IMR-90 (cell line): ENCODE data around the gene FGD3.

Source experiments
- CEBPB ChIP-seq: IDR thresholded peaks from 2 replicates; pipeline ENCODE4 v1.6.1; 2012; ENCODE audit warnings: low read depth, low read length, improper control_type of control experiment
- CHD1 ChIP-seq: IDR thresholded peaks from 2 replicates; pipeline ENCODE4 v1.6.1; 2012; ENCODE audit warnings: low read depth, low read length, improper control_type of control experiment
- CTCF ChIP-seq: conservative IDR thresholded peaks from 2 replicates; pipeline ENCODE4 v1.5.1; 2012; ENCODE audit warnings: mild to moderate bottlenecking, low read depth, low read length, improper control_type of control experiment
- ELK1 ChIP-seq: fragments of 150-350 bp; IDR thresholded peaks from 2 replicates; pipeline ENCODE4 v1.6.1; 2016; ENCODE audit warnings: low read depth, mild to moderate bottlenecking, low read length, moderate library complexity, borderline replicate concordance
- MAFK ChIP-seq: IDR thresholded peaks from 2 replicates; pipeline ENCODE4 v1.6.1; 2012; ENCODE audit warnings: low read depth, low read length, improper control_type of control experiment
- MAZ ChIP-seq: IDR thresholded peaks from 2 replicates; pipeline ENCODE4 v1.6.1; 2012; ENCODE audit warnings: low read depth, mild to moderate bottlenecking, low read length, improper control_type of control experiment, moderate library complexity, borderline replicate concordance
- MXI1 ChIP-seq: IDR thresholded peaks from 2 replicates; pipeline ENCODE4 v1.6.1; 2012; ENCODE audit warnings: low read depth, mild to moderate bottlenecking, low read length, moderate library complexity, borderline replicate concordance
- NFE2L2 ChIP-seq: fragments of 150-350 bp; IDR thresholded peaks from 2 replicates; pipeline ENCODE4 v1.6.1; 2016; ENCODE audit warnings: low read depth, mild to moderate bottlenecking, low read length
- POLR2A ChIP-seq: IDR thresholded peaks from 2 replicates; pipeline ENCODE4 v1.6.1; 2012; ENCODE audit warnings: mild to moderate bottlenecking, low read depth, low read length
- RAD21 ChIP-seq: IDR thresholded peaks from 2 replicates; pipeline ENCODE4 v1.6.1; 2012; ENCODE audit warnings: low read length, improper control_type of control experiment
- RCOR1 ChIP-seq: IDR thresholded peaks from 2 replicates; pipeline ENCODE4 v1.6.1; 2012; ENCODE audit warnings: mild to moderate bottlenecking, low read length, improper control_type of control experiment; ENCODE audit not compliant: insufficient replicate concordance
- RFX5 ChIP-seq: IDR thresholded peaks from 2 replicates; pipeline ENCODE4 v1.8.0; 2012; ENCODE audit warnings: low read depth, mild to moderate bottlenecking, low read length, moderate library complexity
- SMC3 ChIP-seq: fragments of 150-350 bp; IDR thresholded peaks from 2 replicates; pipeline ENCODE4 v1.6.1; 2016; ENCODE audit warnings: low read depth, mild to moderate bottlenecking, antibody characterized with exemption, low read length, moderate library complexity
- USF2 ChIP-seq: fragments of 150-350 bp; IDR thresholded peaks from 2 replicates; pipeline ENCODE4 v1.6.1; 2017; ENCODE audit warnings: mild to moderate bottlenecking, antibody characterized with exemption, low read length, low read depth

DNA sequence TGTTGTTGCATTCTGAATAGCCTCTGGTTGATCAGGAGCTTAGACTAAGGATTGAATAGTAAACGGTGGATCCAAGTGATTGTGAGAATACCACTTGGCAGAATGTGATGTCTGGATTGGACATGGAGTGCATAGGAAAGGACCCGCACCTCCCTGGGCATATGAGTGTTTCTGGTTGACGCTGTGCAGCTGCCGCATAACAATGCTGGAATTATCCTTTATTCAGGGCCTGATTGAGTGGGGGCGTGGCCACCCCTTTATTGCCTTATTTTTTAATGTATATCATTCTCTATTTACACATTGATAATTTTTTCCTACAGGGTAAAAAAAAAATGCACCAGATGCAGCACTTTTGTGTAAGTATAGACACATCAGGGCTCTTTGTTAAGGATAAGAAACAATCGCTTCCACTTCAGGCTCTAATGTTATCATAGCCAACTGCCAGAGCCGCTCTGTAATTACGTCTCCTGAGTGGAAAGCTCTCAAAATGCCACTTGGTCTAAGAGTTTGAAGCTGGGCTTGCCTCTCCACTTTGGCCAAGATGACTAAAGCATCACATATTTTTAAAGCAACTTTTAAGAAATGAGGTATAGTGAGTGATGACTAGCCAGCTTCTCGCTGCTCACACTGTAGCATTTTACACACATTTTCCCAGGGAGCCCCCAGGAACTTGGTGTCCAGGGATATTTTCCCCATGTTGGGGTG is 5.7 kb downstream of the FGD3 start:
- TF ChIP-seq CTCF (no peak), SMC3 (no peak), MAZ (no peak), USF2 (no peak), CHD1 (no peak), RFX5 (no peak), RCOR1 (no peak), MXI1 (no peak), POLR2A (no peak), MAFK (no peak), NFE2L2 (no peak), CEBPB (no peak), ELK1 (no peak), RAD21 (no peak)
